Stimulated activated CD8-positive, alpha-beta memory T cell treated with anti-CD3 and anti-CD28 coated beads, Interleukin-15, amount 100 ng/mL, for 4 hours (primary cell): ENCODE measurements around the gene NPAS3.

ENCODE experiments used
- DNase-seq, 2 donors: peaks; one replicate each; pipeline ENCODE4 v3.0.0-alpha.2; 2020; ENCODE audit warnings: low read depth in 2 of 2

Gene NPAS3

GRCh38 chr14:33553706-33554278 lies 615.1 kb downstream of the NPAS3 start:
- DNase-seq, result no peak

- no peak for DNase-seq
Observed at GRCh38 chr14:33554988-33555387, 616.3 kb downstream of the NPAS3 start.

- DNase-seq, result no peak
Observed at GRCh38 chr14:33555710-33556350, 617.2 kb downstream of the NPAS3 start.

- no peak for DNase-seq
Observed at GRCh38 chr14:33556382-33557121, 617.9 kb downstream of the NPAS3 start.

GRCh38 chr14:33560718-33561431 lies 622.2 kb downstream of the NPAS3 start:
- DNase-seq, result no peak

GRCh38 chr14:33561488-33562175 lies 623.0 kb downstream of the NPAS3 start:
- DNase-seq, result no peak

GRCh38 chr14:33563191-33563900 lies 624.7 kb downstream of the NPAS3 start:
- DNase-seq, result no peak

- DNase-seq, result no peak
Observed at GRCh38 chr14:33563901-33564197, 625.2 kb downstream of the NPAS3 start.

GRCh38 chr14:33564774-33565630 lies 626.3 kb downstream of the NPAS3 start:
- no peak for DNase-seq

- DNase-seq, result no peak
Observed at GRCh38 chr14:33566082-33566481, 627.4 kb downstream of the NPAS3 start.

GRCh38 chr14:33567023-33567728 lies 628.5 kb downstream of the NPAS3 start:
- no peak for DNase-seq

GRCh38 chr14:33567731-33568130 lies 629.1 kb downstream of the NPAS3 start:
- DNase-seq, result no peak

- DNase-seq, result no peak
Observed at GRCh38 chr14:33568935-33569579, 630.4 kb downstream of the NPAS3 start.

GRCh38 chr14:33569821-33570687 lies 631.4 kb downstream of the NPAS3 start:
- no peak for DNase-seq

- no peak for DNase-seq
Observed at GRCh38 chr14:33570694-33571310, 632.1 kb downstream of the NPAS3 start.

- DNase-seq, result no peak
Observed at GRCh38 chr14:33573301-33573880, 634.7 kb downstream of the NPAS3 start.

GRCh38 chr14:33576014-33576413 lies 637.3 kb downstream of the NPAS3 start:
- DNase-seq, result no peak
